Fibroblast of upper back skin (primary cell): ENCODE measurements around the gene METTL15.
A peak's percentile ranks its signal among the peaks of the same experiment; 100 is the strongest.
"Not testable (repeated sequence)": the region's sequence is repeated elsewhere in the genome, so short reads cannot be mapped to it uniquely, and the experiment has no call there.

Experiments used
- DNase-seq: peaks from one replicate; pipeline ENCODE4 v3.0.0-alpha.2; 2013

METTL15 gene

GRCh38 chr11:28110821-28111200 is 2.6 kb downstream of the METTL15 start:
- peak; percentile 25 for DNase-seq

- no peak for DNase-seq
Observed at GRCh38 chr11:28114116-28114515, 5.9 kb downstream of the METTL15 start.

GRCh38 chr11:28114731-28115130 is 6.5 kb downstream of the METTL15 start:
- DNase-seq: no peak

- no peak for DNase-seq
Observed at GRCh38 chr11:28117712-28118111, 9.5 kb downstream of the METTL15 start.

- DNase-seq: peak; percentile 50
Observed at GRCh38 chr11:28123151-28123581, 15.0 kb downstream of the METTL15 start.

- peak; percentile 9 for DNase-seq
Observed at GRCh38 chr11:28132548-28132947, 24.4 kb downstream of the METTL15 start.

GRCh38 chr11:28133146-28133545 is 25.0 kb downstream of the METTL15 start:
- DNase-seq: peak; percentile 69

GRCh38 chr11:28136157-28136556 is 28.0 kb downstream of the METTL15 start:
- DNase-seq: not testable (repeated sequence)

- no peak for DNase-seq
Observed at GRCh38 chr11:28137366-28137765, 29.2 kb downstream of the METTL15 start.

GRCh38 chr11:28137832-28138231 is 29.6 kb downstream of the METTL15 start:
- no peak for DNase-seq

GRCh38 chr11:28139841-28140415 is 31.7 kb downstream of the METTL15 start:
- no peak for DNase-seq

- no peak for DNase-seq
Observed at GRCh38 chr11:28140689-28141455, 32.7 kb downstream of the METTL15 start.

- DNase-seq: no peak
Observed at GRCh38 chr11:28142724-28143123, 34.5 kb downstream of the METTL15 start.

- peak; percentile 69 for DNase-seq
Observed at GRCh38 chr11:28144808-28145207, 36.6 kb downstream of the METTL15 start.

GRCh38 chr11:28146123-28146751 is 38.0 kb downstream of the METTL15 start:
- peak; percentile 92 for DNase-seq

- DNase-seq: no peak
Observed at GRCh38 chr11:28152743-28153142, 44.6 kb downstream of the METTL15 start.

- DNase-seq: no peak
Observed at GRCh38 chr11:28153586-28153985, 45.4 kb downstream of the METTL15 start.

GRCh38 chr11:28168718-28169117 is 60.5 kb downstream of the METTL15 start:
- DNase-seq: no peak

GRCh38 chr11:28169816-28170215 is 61.6 kb downstream of the METTL15 start:
- DNase-seq: peak; percentile 26

GRCh38 chr11:28170759-28171158 is 62.6 kb downstream of the METTL15 start:
- DNase-seq: no peak

GRCh38 chr11:28176351-28176750 is 68.2 kb downstream of the METTL15 start:
- DNase-seq: peak; percentile 24

- no peak for DNase-seq
Observed at GRCh38 chr11:28195449-28195848, 87.3 kb downstream of the METTL15 start.

- DNase-seq: peak; percentile 10
Observed at GRCh38 chr11:28209906-28210305, 101.7 kb downstream of the METTL15 start.

- DNase-seq: not testable (repeated sequence)
Observed at GRCh38 chr11:28222063-28222462, 113.9 kb downstream of the METTL15 start.
